Thymus (tissue), 11 donors: Measurements from ENCODE around the gene BCAS4. TPM values are rescaled to one million over a fixed set of nuclear protein-coding genes. Genes with fewer than 3 reads are reported as not detected.

ENCODE experiments used
- DNase-seq, 9 donors: peaks; one replicate each; pipeline ENCODE4 v3.0.0-alpha.2; 2013; ENCODE audit warnings: low spot score in 9 of 9, low read depth in 6 of 9, missing footprints in 1 of 9
- H3K27ac ChIP-seq, 2 donors: one replicate each; pipeline ENCODE4 v1.5.1; 2013; ENCODE audit warnings: control low read depth in 1 of 2, low read depth in 1 of 2, low read length in 1 of 2, mild to moderate bottlenecking in 1 of 2, moderate library complexity in 1 of 2
- H3K27me3 ChIP-seq, 2 donors: one replicate each; pipeline ENCODE4 v1.5.1; 2013; ENCODE audit warnings: low read length in 1 of 2; ENCODE audit not compliant: control insufficient read depth in 2 of 2, insufficient read depth in 1 of 2
- H3K36me3 ChIP-seq, 2 donors: one replicate each; pipeline ENCODE4 v1.5.1; 2013; ENCODE audit warnings: low read length in 1 of 2, mild to moderate bottlenecking in 1 of 2, moderate library complexity in 1 of 2; ENCODE audit not compliant: control insufficient read depth in 2 of 2, insufficient read depth in 2 of 2
- H3K4me1 ChIP-seq, 2 donors: one replicate each; pipeline ENCODE4 v1.5.1; 2013; ENCODE audit warnings: low read length in 2 of 2; ENCODE audit not compliant: control insufficient read depth in 2 of 2, insufficient read depth in 2 of 2
- H3K4me3 ChIP-seq, 2 donors: one replicate each; pipeline ENCODE4 v1.5.1; 2013; ENCODE audit warnings: low read length in 2 of 2, control low read depth in 1 of 2, mild to moderate bottlenecking in 1 of 2
- H3K9me3 ChIP-seq, 2 donors: one replicate each; pipeline ENCODE4 v1.5.1; 2013; ENCODE audit warnings: low read length in 1 of 2, mild to moderate bottlenecking in 1 of 2; ENCODE audit not compliant: control insufficient read depth in 2 of 2, insufficient read depth in 1 of 2
- WGBS: extraction: QIAGEN DNeasy Blood & Tissue Kit; methylation state at CpG from one replicate; pipeline ENCODE4 v1.1.7; 2013; 5-methylcytosine and 5-hydroxymethylcytosine counted together
- polyA plus RNA-seq: library from polyadenylated mRNA; stranded (reverse); fragments of 200-250 nt; gene quantifications from one replicate; pipeline ENCODE4 v1.2.3, GENCODE V29; 2013
- total RNA-seq: library from RNA; stranded (reverse); fragments of 120-200 nt; gene quantifications from one replicate; pipeline ENCODE4 v1.2.4, GENCODE V29; 2013
- donor health status: healthy.

The BCAS4 gene
- total and polyA plus RNA-seq, 2 donors: 14.5 to 17.5 TPM

- Histone ChIP-seq H3K36me3 (no peaks in the 10 kb centered on the region), H3K27me3 (no peaks in the 10 kb centered on the region), H3K4me3 (no peak overlapping the region), H3K27ac (no peak overlapping the region), H3K9me3 (peaks cover 0 to 5% of the 10 kb centered on the region in 2 donors), H3K4me1 (peaks cover 3 to 9% of the 10 kb centered on the region in 2 donors)
- 86% methylated on average over 7 of the region's 7 CpGs for WGBS
- no peak for DNase-seq
Measured at GRCh38 chr20:50821994-50822393, 27.1 kb downstream of the BCAS4 start.

- over 99% methylated on average over 6 of the region's 6 CpGs for WGBS
Measured at GRCh38 chr20:50823319-50823718, 28.5 kb downstream of the BCAS4 start.

GRCh38 chr20:50824137-50824536, 29.3 kb downstream of the BCAS4 start:
- no peak overlapping the region for H3K4me3 ChIP-seq
- no peaks in the 10 kb centered on the region for H3K9me3 ChIP-seq
- 94% methylated on average over 3 of the region's 3 CpGs for WGBS
- DNase-seq: no peak
- no peaks in the 10 kb centered on the region for H3K4me1 ChIP-seq
- H3K27me3 ChIP-seq: no peaks in the 10 kb centered on the region
- no peaks in the 10 kb centered on the region for H3K36me3 ChIP-seq
- H3K27ac ChIP-seq: no peak overlapping the region

More at GRCh38 chr20:50823319-50823718, 28.5 kb downstream of the BCAS4 start:
- H3K4me1 ChIP-seq: peaks cover 0 to 5% of the 10 kb centered on the region in 2 donors
- no peaks in the 10 kb centered on the region for H3K27me3 ChIP-seq
- no peak for DNase-seq
- H3K9me3 ChIP-seq: peaks cover 0 to 3% of the 10 kb centered on the region in 2 donors
- H3K27ac ChIP-seq: no peak overlapping the region
- no peaks in the 10 kb centered on the region for H3K36me3 ChIP-seq
- no peak overlapping the region for H3K4me3 ChIP-seq

GRCh38 chr20:50826121-50826520, 31.3 kb downstream of the BCAS4 start:
- no peak for DNase-seq
- WGBS: 93% methylated on average over 2 of the region's 2 CpGs
- H3K27ac ChIP-seq: no peak overlapping the region

GRCh38 chr20:50828363-50829136, 33.7 kb downstream of the BCAS4 start:
- Histone ChIP-seq H3K36me3 (no peaks in the 10 kb centered on the region), H3K27me3 (no peaks in the 10 kb centered on the region), H3K4me3 (no peak overlapping the region), H3K27ac (no peak overlapping the region), H3K4me1 (no peaks in the 10 kb centered on the region), H3K9me3 (no peaks in the 10 kb centered on the region)
- no peak for DNase-seq
- 98% methylated on average over 13 of the region's 13 CpGs for WGBS

More at GRCh38 chr20:50826121-50826520, 31.3 kb downstream of the BCAS4 start:
- Histone ChIP-seq H3K9me3 (no peaks in the 10 kb centered on the region), H3K36me3 (no peaks in the 10 kb centered on the region), H3K4me3 (no peak overlapping the region), H3K27me3 (no peaks in the 10 kb centered on the region), H3K4me1 (no peaks in the 10 kb centered on the region)

- no peaks in the 10 kb centered on the region for H3K9me3 ChIP-seq
- H3K4me3 ChIP-seq: no peak overlapping the region
- no peaks in the 10 kb centered on the region for H3K4me1 ChIP-seq
- WGBS: 96% methylated on average over 6 of the region's 6 CpGs
- H3K27ac ChIP-seq: no peak overlapping the region
- H3K27me3 ChIP-seq: no peaks in the 10 kb centered on the region
- no peaks in the 10 kb centered on the region for H3K36me3 ChIP-seq
- DNase-seq: no peak
Measured at GRCh38 chr20:50831622-50832021, 36.8 kb downstream of the BCAS4 start.

GRCh38 chr20:50834599-50835005, 39.7 kb downstream of the BCAS4 start:
- no peaks in the 10 kb centered on the region for H3K9me3 ChIP-seq
- no peaks in the 10 kb centered on the region for H3K36me3 ChIP-seq
- H3K4me1 ChIP-seq: peaks cover 0 to 5% of the 10 kb centered on the region in 2 donors
- H3K27me3 ChIP-seq: no peaks in the 10 kb centered on the region
- DNase-seq: no peak
- WGBS: 94% methylated on average over 5 of the region's 5 CpGs
- H3K4me3 ChIP-seq: no peak overlapping the region
- H3K27ac ChIP-seq: no peak overlapping the region

- Histone ChIP-seq H3K4me3 (no peak overlapping the region), H3K27ac (peak overlapping the region in 1 of 2 donors; percentile 55)
Measured at GRCh38 chr20:50837532-50838321, 42.9 kb downstream of the BCAS4 start.

GRCh38 chr20:50838322-50838625, 43.4 kb downstream of the BCAS4 start:
- DNase-seq: no peak
- no peaks in the 10 kb centered on the region for H3K36me3 ChIP-seq
- no peak overlapping the region for H3K27ac ChIP-seq

More at GRCh38 chr20:50837532-50838321, 42.9 kb downstream of the BCAS4 start:
- DNase-seq: no peak
- Histone ChIP-seq H3K9me3 (no peaks in the 10 kb centered on the region), H3K36me3 (no peaks in the 10 kb centered on the region), H3K27me3 (no peaks in the 10 kb centered on the region), H3K4me1 (peaks cover 0 to 5% of the 10 kb centered on the region in 2 donors)
- 91% methylated on average over 22 of the region's 22 CpGs for WGBS

More at GRCh38 chr20:50838322-50838625, 43.4 kb downstream of the BCAS4 start:
- H3K9me3 ChIP-seq: no peaks in the 10 kb centered on the region
- WGBS: 97% methylated on average over 8 of the region's 8 CpGs
- no peaks in the 10 kb centered on the region for H3K27me3 ChIP-seq
- no peak overlapping the region for H3K4me3 ChIP-seq
- H3K4me1 ChIP-seq: peaks cover 0 to 5% of the 10 kb centered on the region in 2 donors
